Inflammatory macrophage treated with lipopolysaccharide for 1 hour (primary cell): ENCODE results near the gene VILL.
"Not testable (repeated sequence)": the region's sequence is repeated elsewhere in the genome, so short reads cannot be mapped to it uniquely, and the experiment has no call there.

Experiments
- DNase-seq, 2 donors: peaks; one replicate each; pipeline ENCODE4 v3.0.0-alpha.2; 2020 to 2022

Gene VILL

GRCh38 chr3:38039899-38040261, 49.3 kb downstream of the VILL start:
- peak; percentile 78 to 82 for DNase-seq

- no peak for DNase-seq
These were observed 49.8 kb downstream of the VILL start for GRCh38 chr3:38040401-38040800.

- peak in 1 of 2 donors; percentile 43 for DNase-seq
These were observed 52.9 kb downstream of the VILL start for GRCh38 chr3:38043486-38043885.

DNA sequence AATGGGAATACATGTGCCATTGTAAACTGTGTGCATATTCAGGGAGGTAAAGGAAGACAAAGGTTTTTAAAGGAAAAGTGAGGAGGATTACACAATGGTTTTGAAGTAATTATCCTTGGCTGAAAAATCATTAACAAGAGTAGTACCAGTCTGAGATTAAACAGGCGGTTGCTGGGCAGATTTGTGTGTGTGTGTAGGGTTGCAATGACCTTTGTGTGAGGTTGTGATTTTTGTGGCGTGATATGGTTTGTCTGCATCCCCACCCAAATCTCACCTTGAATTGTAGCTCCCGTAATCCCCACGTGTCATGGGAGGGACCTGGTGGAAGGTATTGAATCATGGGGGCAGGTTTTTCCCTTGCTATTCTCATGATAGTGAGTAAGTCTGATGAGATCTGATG, 55.4 kb downstream of the VILL start:
- DNase-seq = no peak

DNA sequence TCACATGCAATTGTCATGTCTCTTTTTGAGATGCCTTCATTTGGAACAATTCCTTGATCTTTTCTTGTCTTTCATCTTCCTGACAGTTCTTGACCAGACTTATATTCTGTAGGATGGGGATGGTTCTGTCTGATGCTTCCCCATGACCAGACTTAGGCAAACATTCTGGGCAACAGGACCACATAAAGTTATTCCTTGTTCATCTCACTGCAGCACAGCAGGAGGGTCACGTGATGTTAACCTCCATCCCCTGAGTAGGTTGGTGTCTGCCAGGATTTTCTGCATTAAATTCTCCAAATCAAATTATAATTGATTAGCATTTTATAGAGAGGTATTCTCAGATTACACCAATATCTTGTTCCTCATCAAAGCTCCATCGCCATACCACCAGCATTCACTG, 56.2 kb downstream of the VILL start:
- DNase-seq = no peak

DNA sequence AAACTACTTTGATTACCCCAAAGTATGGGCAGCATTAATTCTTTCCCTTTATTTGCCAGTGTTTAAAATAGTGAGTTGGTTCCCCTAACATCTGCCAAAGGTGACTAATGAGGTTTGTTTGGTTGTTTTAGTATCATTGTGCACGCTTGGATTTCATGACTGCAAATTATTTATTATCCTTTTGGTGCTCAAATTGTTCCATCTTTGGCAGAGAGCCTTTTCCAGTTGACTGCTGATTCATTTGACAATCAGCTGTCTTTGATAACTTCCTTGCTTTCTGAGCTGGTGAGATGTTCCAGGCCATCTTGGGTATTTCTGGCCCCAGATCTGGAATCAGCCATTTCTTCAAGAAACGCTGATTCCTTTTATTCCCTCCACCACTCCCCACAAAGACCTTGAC, 57.3 kb downstream of the VILL start:
- no peak for DNase-seq

DNA sequence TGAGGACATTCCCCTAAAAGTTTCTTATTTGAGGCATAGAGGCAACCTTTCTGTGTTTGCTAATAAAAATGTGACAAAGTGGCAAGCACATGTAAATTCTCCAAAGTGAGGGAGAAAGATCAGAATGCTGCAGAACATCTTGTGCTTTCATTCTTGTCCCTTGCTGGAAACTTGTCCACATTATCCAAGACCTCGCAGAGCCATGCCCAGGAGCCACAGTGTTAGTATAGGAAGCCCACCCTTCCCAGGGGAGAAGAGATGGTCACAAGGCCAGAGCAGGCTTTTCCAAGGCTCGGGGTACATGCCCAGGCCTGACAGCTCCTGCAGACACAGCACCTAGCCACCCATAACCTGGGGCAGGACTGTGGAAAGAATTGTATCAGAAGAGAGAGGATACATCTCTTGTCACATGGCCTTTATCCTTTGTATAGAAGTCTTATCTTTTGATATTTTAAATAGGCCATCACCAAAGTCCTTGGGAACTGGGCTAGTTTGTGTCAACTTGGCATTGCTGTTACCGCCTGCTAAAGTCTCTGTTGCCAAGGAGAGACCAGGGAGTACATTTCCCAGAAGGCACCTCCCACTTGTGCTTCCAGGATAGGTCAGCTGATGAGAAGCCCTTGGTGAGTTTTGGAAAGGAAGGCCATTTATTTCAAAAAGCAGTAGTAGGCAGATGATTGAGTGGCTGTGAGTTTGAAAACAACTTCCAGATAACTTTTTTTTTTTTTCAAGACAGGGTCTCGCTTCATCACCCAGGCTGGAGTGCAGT, 59.0 kb downstream of the VILL start:
- DNase-seq = no peak

GRCh38 chr3:38051131-38051530, 60.5 kb downstream of the VILL start:
- no peak for DNase-seq

GRCh38 chr3:38053286-38053685, 62.7 kb downstream of the VILL start:
- not testable (repeated sequence) for DNase-seq

GRCh38 chr3:38053813-38054498, 63.4 kb downstream of the VILL start:
- DNase-seq = not testable (repeated sequence)

- no peak for DNase-seq
These were observed 64.0 kb downstream of the VILL start for GRCh38 chr3:38054499-38055001.
